GM18502 (cell line): Measurements from ENCODE around the gene FBXL20.
"Not testable (repeated sequence)": the region's sequence is repeated elsewhere in the genome, so short reads cannot be mapped to it uniquely, and the experiment has no call there.

Experiments
- ATAC-seq: cut with Tn5 transposase; IDR thresholded peaks from one replicate; pipeline ENCODE4 v1.9.1; 2021; ENCODE audit warnings: mild to moderate bottlenecking; ENCODE audit not compliant: unreplicated experiment, poor library complexity

FBXL20 gene

DNA sequence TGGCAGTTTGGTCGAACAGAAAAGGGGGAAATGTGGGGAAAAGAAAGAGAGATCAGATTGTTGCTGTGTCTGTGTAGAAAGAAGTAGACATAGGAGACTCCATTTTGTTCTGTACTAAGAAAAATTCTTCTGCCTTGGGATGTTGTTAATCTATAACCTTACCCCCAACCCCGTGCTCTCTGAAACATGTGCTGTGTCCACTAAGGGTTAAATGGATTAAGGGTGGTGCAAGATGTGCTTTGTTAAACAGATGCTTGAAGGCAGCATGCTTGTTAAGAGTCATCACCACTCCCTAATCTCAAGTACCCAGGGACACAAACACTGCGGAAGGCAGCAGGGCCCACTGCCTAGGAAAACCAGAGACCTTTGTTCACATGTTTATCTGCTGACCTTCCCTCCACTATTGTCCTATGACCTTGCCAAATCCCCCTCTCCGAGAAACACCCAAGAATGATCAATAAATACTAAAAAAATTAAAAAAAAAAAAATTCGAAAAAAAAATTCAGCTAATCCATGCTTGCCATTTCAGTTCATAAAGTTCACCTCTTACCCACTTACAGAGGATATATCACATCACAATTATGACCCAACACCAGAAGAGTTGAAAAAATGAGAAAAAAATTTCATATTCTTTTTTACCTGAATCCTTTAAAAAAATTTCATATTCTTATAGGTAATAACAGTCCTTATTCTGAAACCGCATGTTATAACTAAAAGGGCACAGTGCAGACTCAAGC lies 67.2 kb downstream of the FBXL20 start:
- ATAC-seq = not testable (repeated sequence)

DNA sequence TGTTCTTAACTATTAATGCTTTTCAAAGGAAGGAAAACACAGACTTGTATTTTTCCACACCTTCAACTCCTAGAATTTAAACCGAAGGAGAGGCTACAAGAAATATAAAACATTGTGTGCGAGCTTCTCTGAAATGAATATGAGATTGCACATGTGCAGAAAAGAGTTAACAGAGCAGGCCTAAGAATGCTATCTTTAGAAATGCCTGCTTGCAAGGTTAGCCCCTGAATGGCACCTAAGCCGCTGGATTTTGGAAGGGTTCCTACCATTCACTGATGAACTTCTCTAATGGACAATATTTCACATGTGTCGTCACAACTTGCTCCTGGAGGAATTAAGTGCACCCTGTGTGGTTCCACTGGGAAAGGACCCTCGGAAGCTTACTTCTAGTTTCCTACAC lies 69.3 kb downstream of the FBXL20 start:
- ATAC-seq = no peak

DNA sequence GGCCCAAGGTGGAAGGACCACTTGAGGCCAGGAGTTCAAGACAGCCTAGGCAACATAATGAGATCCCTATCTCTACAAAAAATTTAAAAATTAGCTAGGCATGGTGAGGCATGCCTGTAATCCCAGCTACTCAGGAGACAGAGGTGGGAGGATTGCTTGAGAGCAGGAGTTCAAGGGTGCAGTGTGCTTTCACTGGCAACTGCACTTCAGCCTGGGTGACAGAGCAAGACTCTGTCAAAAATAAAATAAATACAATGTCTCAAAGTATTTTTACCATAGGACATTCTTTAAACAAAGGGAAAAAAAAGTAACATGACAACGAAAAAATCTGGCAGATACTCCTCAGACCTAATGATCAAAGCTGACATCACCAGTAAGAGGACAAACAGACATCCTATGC lies 72.6 kb downstream of the FBXL20 start:
- ATAC-seq = no peak

DNA sequence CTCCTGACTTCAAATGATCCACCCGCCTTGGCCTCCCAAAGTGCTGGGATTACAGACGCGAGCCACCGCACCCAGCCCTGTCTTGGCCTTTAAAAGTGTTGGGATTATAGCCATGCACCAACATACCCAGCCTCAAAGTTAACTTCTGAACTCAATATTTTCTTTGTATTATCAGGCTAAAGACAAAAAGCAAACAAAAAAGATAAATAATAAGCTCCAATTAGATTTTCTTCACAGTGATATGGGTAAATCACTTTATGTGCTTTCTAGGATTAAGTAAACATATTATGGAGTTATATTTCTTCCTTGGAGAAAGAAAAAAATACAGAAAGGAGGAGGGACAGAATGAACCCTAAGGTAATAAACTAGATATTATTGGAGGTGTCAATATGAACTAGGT lies 74.3 kb downstream of the FBXL20 start:
- ATAC-seq = no peak

DNA sequence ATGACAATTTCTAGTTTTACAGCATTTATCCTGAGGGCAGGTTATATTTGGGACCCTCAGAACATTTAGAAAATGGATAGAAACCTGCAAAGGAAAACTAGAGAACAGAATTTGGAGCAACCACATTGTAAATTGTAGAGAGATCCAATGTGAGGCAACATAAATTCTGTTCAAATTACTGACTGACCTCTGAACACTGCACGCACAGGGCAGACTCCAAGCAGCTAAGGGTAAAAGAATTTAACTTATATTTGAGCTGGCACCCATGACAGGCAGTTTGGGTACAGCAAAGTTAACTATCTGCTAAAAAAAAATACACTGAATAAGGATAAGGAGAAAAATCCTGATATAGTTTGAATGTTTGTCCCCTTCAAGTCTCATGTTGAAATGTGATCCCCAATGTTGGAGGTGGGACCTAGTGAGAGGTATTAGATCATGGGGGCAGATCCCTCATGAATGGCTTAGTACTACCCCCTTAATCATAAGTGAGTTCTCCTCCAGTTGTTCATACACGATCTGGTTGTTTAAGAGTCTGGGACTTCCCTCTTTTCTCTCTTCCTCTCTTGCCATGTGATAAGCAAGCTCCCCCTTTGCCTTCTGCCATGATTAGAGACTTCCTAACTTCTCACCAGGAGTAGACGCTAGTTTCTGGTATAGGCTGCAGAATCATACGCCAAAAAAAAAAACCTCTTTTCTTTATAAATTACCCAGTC lies 75.7 kb downstream of the FBXL20 start:
- no peak for ATAC-seq

DNA sequence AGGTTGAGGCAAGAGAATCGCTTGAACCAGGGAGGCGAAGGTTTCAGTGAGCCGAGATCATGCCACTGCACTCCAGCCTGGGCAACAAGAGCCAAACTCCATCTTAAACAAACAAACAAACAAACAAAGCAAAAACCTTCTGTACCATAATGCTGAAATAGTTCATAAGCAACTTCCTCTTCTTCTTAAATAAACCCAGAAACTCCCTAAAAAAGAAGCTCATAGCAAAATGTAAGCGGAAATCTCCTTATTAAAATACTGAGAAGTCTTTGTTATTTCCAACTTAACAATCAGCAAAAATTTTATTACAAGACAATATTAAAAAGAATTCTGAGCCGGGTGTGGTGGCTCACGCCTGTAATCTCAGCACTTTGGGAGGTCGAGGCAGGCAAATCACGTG lies 82.8 kb downstream of the FBXL20 start:
- no peak for ATAC-seq

DNA sequence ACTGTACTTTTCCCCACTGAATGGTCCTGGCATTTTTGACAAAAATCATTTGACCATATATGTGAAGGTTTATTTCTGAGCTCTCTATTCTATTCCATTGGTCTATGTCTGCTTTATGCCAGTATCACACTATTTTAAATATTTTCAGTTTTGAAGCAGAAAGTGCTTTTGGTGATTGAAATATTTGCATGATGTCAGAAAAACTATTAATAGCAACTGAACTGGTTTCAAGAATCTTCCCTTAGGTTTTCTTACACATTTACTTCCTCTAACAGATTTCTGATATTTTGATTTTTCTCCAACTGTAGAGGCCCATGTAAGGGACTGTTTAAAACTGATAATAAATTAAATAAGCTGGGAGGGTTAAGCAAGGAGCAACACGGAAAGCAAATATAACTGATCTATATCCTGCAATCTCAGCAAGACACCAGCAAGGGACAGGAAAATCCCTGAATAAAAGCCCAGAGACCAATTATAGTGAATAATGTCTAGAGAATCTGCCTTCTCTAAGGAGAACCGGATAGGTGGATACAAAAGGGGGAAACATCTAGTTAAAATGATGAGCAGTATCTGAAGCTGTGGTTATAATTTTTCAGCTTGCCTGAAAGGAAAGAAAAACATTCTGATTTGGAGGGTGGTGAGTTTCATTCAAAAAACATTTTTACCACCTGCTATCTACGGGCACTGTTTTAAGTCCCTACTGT lies 94.8 kb downstream of the FBXL20 start:
- no peak for ATAC-seq

DNA sequence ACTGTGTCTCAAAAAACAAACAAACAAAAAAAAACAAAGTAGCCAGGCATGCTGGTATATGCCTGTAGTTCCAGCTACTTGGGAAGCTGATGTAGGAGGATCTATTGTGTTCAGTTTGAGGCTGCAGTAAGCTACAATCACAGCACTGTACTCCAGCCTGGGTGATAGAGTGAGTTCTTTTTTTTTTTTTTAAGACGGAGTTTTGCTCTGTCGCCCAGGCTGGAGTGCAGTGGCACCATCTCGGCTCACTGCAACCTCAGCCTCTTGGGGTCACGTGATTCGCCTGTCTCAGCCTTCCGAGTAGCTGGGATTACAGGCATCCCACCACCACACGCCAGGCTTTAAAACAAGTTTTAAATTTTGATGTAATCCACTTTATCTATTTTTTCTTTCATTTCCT lies 95.4 kb downstream of the FBXL20 start:
- ATAC-seq = no peak

DNA sequence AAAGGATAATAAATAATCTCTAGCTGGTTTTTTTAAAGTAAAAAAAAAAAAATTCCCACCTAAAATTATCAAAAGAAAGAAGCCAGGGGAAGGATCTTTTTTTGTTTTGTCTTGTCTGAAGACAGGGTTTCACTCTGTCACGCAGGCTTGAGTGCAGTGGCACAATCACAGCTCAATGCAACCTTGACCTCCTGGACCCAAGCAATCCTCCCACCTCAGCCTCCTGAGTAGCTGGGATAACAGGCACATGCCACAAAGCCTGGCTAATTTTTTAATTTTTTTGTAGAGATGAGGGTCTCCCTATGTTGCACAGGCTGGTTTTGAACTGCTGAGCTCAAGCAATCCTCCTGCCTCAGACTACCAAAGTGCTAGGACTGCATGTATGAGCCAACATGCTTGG lies 97.2 kb downstream of the FBXL20 start:
- ATAC-seq = no peak

DNA sequence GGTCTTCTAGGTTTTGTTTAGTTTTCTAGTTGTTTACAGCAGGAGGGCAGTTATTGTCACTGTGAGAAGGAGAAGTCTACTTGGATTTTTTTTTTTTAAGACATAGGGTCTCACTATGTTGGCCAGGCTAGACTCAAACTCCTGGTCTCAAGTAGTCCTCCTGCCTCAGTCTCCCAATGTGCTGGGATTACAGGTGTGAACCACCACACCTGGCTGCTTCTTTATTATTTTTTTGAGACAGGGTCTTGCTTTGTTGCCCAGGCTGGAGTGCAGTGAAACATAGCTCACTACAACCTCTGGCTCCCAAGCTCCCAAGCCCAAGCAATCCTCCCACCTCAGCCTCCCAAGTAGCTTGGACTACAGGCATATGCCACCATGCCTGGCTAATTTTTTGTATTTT lies 107.4 kb downstream of the FBXL20 start:
- no peak for ATAC-seq

DNA sequence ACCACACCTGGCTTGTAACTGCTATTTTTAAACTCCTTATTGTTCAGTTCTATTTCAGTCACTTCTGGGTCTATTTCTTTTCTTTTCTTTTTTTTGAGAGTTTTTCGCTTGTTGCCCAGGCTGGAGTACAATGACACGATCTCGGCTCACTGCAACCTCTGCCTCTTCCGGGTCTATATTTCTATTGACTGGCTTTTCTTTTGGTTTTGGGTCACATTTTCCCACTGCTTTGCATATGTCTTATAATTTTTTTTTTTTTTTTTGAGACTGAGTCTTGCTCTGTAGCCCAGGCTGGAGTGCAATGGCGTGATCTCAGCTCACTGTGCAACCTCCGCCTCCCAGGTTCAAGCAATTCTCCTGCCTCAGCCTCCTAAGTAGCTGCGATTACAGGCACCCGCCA lies 108.9 kb downstream of the FBXL20 start:
- not testable (repeated sequence) for ATAC-seq

DNA sequence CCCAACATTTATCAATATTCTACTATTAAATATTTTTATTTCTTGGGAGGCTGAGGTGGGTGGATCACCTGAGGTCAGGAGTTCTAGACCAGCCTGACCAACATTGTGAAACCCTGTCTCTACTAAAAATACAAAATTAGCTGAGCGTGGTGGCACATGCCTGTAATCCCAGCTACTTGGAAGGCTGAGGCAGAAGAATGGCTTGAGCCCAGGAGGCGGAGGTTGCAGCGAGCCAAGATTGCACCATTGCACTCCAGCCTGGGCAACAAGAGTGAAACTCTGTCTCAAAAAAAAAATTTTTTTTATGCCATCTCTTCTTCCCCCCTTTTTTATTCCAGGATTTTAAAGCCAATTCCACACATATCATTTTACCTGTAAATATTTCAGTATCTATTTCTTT lies 114.9 kb downstream of the FBXL20 start:
- ATAC-seq = not testable (repeated sequence)

DNA sequence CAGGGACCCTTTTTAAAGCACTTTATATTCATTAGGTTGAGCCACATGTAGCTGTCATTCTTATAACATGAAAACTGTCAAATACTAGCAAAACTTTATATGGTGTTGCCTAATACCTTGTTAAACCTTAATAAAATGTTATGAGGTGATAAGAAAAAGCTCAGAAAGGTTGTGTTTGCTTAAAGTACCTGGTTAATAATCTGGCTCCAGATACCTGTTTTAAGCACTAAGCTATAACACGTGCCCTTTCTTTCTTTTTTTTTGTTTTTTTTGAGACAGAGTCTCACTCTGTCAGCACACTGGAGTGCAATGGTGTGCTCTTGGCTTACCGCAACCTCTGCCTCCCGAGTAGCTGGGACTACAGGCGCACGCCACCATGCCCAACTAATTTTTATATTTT lies 116.7 kb downstream of the FBXL20 start:
- ATAC-seq = no peak

DNA sequence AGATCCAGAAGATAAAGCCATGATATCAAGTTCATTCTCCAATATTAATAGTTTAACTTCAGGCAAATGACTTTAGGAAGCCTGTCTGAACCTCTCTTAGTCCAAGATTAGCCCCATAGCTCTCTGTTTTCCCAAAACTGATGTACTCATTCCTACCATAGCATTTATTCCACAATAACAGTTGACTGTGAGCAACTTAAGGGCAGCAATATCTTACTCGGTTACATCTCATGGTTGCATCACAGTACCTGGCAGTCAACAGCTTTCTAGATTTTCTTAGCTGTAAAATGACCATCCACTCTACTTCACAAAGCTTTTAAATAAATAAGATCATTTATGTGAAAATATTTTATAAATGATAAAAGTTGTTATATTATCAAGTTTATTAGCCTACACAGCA lies 117.5 kb downstream of the FBXL20 start:
- no peak for ATAC-seq

DNA sequence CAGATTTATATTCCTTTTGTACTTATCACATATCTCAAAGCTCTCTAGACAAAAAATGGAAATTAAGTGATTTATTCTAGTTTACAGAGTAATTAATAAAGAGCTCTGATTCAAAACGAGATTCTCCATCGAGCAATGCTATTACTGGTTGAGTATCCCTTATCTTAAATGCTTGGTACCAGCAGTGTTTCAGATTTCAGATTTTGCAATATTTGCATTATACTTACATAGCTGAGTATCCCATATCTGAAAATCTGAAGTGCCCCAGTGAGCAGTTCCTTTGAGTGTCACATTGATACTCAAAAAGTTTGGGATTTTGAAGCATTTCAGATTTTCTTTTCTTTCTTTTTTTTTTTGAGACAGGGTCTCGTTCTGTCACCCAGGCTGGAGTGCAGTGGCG lies 118.3 kb downstream of the FBXL20 start:
- no peak for ATAC-seq

DNA sequence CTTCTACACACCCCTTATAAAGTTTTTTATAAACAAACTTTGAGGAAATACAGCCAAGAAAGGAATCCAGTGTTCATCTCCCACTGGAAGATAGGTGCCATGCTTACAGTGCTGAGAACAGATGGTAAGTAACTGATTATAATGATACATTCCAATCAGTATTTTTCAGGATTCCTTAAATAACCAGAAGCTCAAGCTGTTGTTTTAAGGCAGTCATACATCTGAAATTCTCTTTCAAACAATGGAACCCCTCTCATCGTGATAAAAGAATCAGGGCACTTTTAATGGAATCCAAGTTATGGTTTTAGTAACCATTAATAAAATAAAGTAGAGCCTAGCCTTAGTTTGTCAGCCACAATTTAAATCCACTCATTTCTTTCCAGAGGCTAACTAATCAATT lies 119.6 kb downstream of the FBXL20 start:
- no peak for ATAC-seq

DNA sequence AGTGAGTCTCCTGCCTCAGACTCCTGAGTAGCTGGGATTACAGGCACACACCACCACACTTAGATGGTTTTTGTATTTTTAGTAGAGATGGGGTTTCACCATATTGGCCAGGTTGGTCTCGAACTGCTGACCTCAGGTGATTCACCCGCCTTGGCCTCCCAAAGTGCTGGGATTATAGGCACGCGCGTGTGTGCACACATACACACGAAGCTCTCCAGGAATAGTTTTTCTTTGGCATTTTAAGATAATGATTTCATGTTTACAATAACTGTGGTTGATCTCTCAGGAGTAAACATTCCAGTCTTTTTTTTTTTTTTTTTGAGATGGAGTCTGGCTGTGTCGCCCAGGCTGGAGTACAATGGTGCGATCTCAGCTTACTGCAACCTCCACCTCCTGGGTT lies 123.2 kb downstream of the FBXL20 start:
- ATAC-seq = not testable (repeated sequence)

DNA sequence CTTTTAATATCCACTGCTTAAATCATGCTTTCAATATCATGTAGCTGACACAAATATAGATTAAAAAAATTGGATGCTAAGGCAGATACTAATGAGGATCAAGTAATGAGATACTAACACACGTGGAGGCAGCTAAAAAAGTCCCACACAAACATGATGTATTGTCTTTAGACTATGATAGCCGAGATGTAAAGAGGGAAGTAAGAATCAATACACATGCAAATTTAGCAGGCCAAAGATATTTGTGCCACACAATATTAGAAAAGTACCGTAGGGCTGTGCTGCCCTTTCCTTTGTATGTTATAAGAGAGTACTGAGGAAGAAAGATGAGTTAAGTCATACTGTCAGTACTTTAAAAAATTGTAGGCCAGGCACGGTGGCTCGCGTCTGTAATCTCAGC lies 124.3 kb downstream of the FBXL20 start:
- ATAC-seq = no peak

DNA sequence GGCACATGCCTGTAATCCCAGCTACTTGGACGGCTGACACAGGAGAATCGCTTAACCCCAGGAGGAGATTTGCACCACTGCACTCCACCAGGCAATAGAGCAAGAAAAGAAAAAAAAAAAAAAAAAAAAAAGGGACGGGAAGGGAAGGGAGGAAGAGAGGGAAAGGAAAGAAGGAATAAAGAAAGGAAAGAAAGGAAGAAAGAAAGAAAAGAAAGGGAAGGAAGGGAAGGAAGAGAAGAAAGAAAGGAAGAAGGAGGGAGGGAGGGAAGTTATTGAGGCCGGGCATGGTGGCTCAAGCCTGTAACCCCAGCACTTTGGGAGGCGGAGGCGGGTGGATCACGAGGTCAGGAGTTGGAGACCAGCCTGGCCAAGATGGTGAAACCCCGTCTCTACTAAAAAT lies 125.3 kb downstream of the FBXL20 start:
- no peak for ATAC-seq

DNA sequence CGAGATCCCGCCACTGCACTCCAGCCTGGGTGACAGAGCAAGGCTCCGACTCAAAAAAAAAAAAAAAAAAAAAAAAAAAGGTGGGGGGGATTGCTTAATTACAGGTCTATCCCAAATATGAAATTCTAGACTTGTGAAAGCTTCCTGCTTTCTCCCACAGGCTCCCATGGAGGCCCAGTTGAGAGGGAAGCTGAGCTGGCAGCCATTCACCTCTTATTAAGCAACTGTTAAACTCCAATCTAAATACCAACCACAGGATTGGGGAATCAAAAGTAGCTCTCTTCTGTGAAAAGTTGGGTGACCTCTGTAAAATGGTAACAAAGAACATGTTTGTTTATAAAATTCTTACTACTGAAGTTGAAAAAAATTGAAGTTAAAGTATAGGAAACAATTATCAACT lies 129.9 kb downstream of the FBXL20 start:
- no peak for ATAC-seq

DNA sequence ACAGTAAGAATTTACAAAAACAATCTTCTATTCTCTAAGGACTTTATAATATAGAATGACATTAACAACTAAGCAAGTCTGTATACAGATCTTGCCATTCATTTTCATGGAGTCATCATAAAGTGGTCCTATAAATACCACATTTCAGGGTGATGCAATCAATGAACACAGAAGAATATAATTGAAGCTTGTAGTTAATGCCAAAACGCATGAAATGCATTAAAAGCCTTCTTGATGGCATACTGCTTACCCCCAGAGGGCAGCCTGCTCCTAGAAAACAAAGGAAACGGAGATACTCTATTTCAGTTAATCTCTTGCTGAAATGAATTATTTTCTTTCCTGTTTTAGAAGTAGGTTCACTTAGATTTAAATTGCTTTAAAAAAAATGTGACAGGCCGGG lies 130.5 kb downstream of the FBXL20 start:
- no peak for ATAC-seq
